GM18505 (cell line): Measurements from ENCODE around the gene MX1.
"Not testable (repeated sequence)": the region's sequence is repeated elsewhere in the genome, so short reads cannot be mapped to it uniquely, and the experiment has no call there.

Source experiments
- ATAC-seq: cut with Tn5 transposase; IDR thresholded peaks from one replicate; pipeline ENCODE4 v1.9.1; 2021; ENCODE audit not compliant: unreplicated experiment
- POLR2A ChIP-seq: IDR thresholded peaks from 4 replicates; pipeline ENCODE4 v1.6.1; 2011; ENCODE audit warnings: borderline replicate concordance; ENCODE audit not compliant: insufficient read depth, insufficient read length; ENCODE audit errors: extremely low read depth

MX1 gene

GRCh38 chr21:41418956-41419680, 6.9 kb upstream of the MX1 start:
- no peak for ATAC-seq

GRCh38 chr21:41419921-41420862, 5.8 kb upstream of the MX1 start:
- peak; percentile 85 for ATAC-seq
- TF ChIP-seq POLR2A: no peak

More at GRCh38 chr21:41418956-41419680, 6.9 kb upstream of the MX1 start:
- no peak for TF ChIP-seq POLR2A

- ATAC-seq: not testable (repeated sequence)
Measured at GRCh38 chr21:41420998-41421397, 5.0 kb upstream of the MX1 start.

GRCh38 chr21:41422546-41423304, 3.3 kb upstream of the MX1 start:
- TF ChIP-seq POLR2A: no peak
- no peak for ATAC-seq

GRCh38 chr21:41423305-41423636, 2.8 kb upstream of the MX1 start:
- not testable (repeated sequence) for ATAC-seq

GRCh38 chr21:41425588-41425953, 468 bp upstream of the MX1 start:
- no peak for ATAC-seq
- no peak for TF ChIP-seq POLR2A

- peak; percentile 51 for TF ChIP-seq POLR2A
- no peak for ATAC-seq
Measured at GRCh38 chr21:41426676-41427404, 801 bp downstream of the MX1 start.

GRCh38 chr21:41427556-41427955, 1.5 kb downstream of the MX1 start:
- no peak for TF ChIP-seq POLR2A
- ATAC-seq: no peak

GRCh38 chr21:41428311-41428710, 2.3 kb downstream of the MX1 start:
- peak; percentile 26 for TF ChIP-seq POLR2A
- ATAC-seq: no peak

- no peak for ATAC-seq
- TF ChIP-seq POLR2A: peak; percentile 34
Measured at GRCh38 chr21:41428847-41429246, 2.8 kb downstream of the MX1 start.

GRCh38 chr21:41429305-41429704, 3.3 kb downstream of the MX1 start:
- TF ChIP-seq POLR2A: no peak
- no peak for ATAC-seq

GRCh38 chr21:41429925-41430491, 4.0 kb downstream of the MX1 start:
- no peak for ATAC-seq
- peak; percentile 10 for TF ChIP-seq POLR2A
